SK-N-SH treated with all-trans-retinoic acid at 6 μM for 48 hours (cell line): ENCODE results near the gene SRPK2.

Source experiments
- ATAC-seq: fragments of 200-7000 bp; cut with Tn5 transposase; 3 replicates; pipeline ENCODE4 v1.9.1; 2020; ENCODE audit warnings: mild to moderate bottlenecking, moderate library complexity
- ARNTL ChIP-seq: fragments of 450-650 bp; formaldehyde crosslinking; IDR thresholded peaks from 2 replicates; pipeline ENCODE4 v1.5.0; 2020; ENCODE audit warnings: low read depth, mild to moderate bottlenecking, moderate library complexity, borderline replicate concordance
- BACH2 ChIP-seq: fragments of 250-450 bp; sonication (Bioruptor Pico); IDR thresholded peaks from 2 replicates; pipeline ENCODE4 v1.9.0; 2021; ENCODE audit warnings: mild to moderate bottlenecking, borderline replicate concordance
- CREB5 ChIP-seq: fragments of 250-450 bp; sonication (Bioruptor Pico); IDR thresholded peaks from 2 replicates; pipeline ENCODE4 v1.5.1; 2020; ENCODE audit warnings: low read depth, mild to moderate bottlenecking, moderate library complexity
- CSDC2 ChIP-seq: fragments of 250-450 bp; sonication (Bioruptor Pico); IDR thresholded peaks from 2 replicates; pipeline ENCODE4 v1.5.0; 2020; ENCODE audit warnings: mild to moderate bottlenecking, moderate library complexity
- CSRNP3 ChIP-seq: fragments of 250-450 bp; sonication (Bioruptor Pico); IDR thresholded peaks from 2 replicates; pipeline ENCODE4 v1.5.1; 2021; ENCODE audit warnings: mild to moderate bottlenecking, moderate library complexity
- ESRRG ChIP-seq: fragments of 250-450 bp; sonication (Bioruptor Pico); IDR thresholded peaks from 2 replicates; pipeline ENCODE4 v1.6.1; 2021; ENCODE audit warnings: mild to moderate bottlenecking
- GLIS3 ChIP-seq: fragments of 250-450 bp; sonication (Bioruptor Pico); IDR thresholded peaks from 2 replicates; pipeline ENCODE4 v1.5.0; 2020; ENCODE audit warnings: mild to moderate bottlenecking, moderate library complexity
- ISL1 ChIP-seq: fragments of 250-450 bp; sonication (Bioruptor Pico); IDR thresholded peaks from 2 replicates; pipeline ENCODE4 v2.1.2; 2022; ENCODE audit warnings: mild to moderate bottlenecking, moderate library complexity
- OSR1 ChIP-seq: fragments of 250-450 bp; sonication (Bioruptor Pico); IDR thresholded peaks from 2 replicates; pipeline ENCODE4 v1.8.0; 2022; ENCODE audit warnings: moderate library complexity, mild to moderate bottlenecking, inconsistent platforms
- PPARA ChIP-seq: fragments of 250-450 bp; sonication (Bioruptor Pico); IDR thresholded peaks from 2 replicates; pipeline ENCODE4 v1.5.0; 2020; ENCODE audit warnings: mild to moderate bottlenecking, borderline replicate concordance
- RARB ChIP-seq: fragments of 250-450 bp; sonication (Bioruptor Pico); IDR thresholded peaks from 2 replicates; pipeline ENCODE4 v1.8.0; 2021; ENCODE audit warnings: mild to moderate bottlenecking, moderate library complexity
- SNAI2 ChIP-seq: fragments of 250-450 bp; sonication (Bioruptor Pico); IDR thresholded peaks from 2 replicates; pipeline ENCODE4 v1.5.0; 2020; ENCODE audit warnings: mild to moderate bottlenecking, moderate library complexity
- TCF4 ChIP-seq: fragments of 250-450 bp; sonication (Bioruptor Pico); IDR thresholded peaks from 2 replicates; pipeline ENCODE4 v1.8.0; 2021; ENCODE audit warnings: mild to moderate bottlenecking, moderate library complexity, borderline replicate concordance
- TOX ChIP-seq: fragments of 250-450 bp; sonication (Bioruptor Pico); IDR thresholded peaks from 2 replicates; pipeline ENCODE4 v1.8.0; 2021; ENCODE audit warnings: mild to moderate bottlenecking, moderate library complexity, borderline replicate concordance
- ZC3H10 ChIP-seq: fragments of 250-450 bp; sonication (Bioruptor Pico); IDR thresholded peaks from 2 replicates; pipeline ENCODE4 v1.5.1; 2021; ENCODE audit warnings: mild to moderate bottlenecking, moderate library complexity
- ZFP3 ChIP-seq: fragments of 250-450 bp; sonication (Bioruptor Pico); IDR thresholded peaks from 2 replicates; pipeline ENCODE4 v1.5.0; 2020; ENCODE audit warnings: mild to moderate bottlenecking, moderate library complexity
- ZFP30 ChIP-seq: fragments of 450-650 bp; formaldehyde crosslinking; IDR thresholded peaks from 2 replicates; pipeline ENCODE4 v1.5.0; 2022; ENCODE audit warnings: mild to moderate bottlenecking, moderate library complexity
- ZNF565 ChIP-seq: fragments of 450-650 bp; formaldehyde crosslinking; conservative IDR thresholded peaks from 2 replicates; pipeline ENCODE4 v1.5.0; 2020; ENCODE audit warnings: low read depth, mild to moderate bottlenecking, moderate library complexity
- ZNF70 ChIP-seq: fragments of 450-650 bp; formaldehyde crosslinking; IDR thresholded peaks from 2 replicates; pipeline ENCODE4 v1.5.0; 2020; ENCODE audit warnings: mild to moderate bottlenecking, moderate library complexity
- ZNF8 ChIP-seq: fragments of 450-650 bp; formaldehyde crosslinking; IDR thresholded peaks from 2 replicates; pipeline ENCODE4 v1.5.0; 2020; ENCODE audit warnings: mild to moderate bottlenecking, moderate library complexity
- TF ChIP-seq, protein P1 (sequence below): fragments of 250-450 bp; sonication (Bioruptor Pico); IDR thresholded peaks from 2 replicates; pipeline ENCODE4 v1.5.0; 2020; ENCODE audit warnings: mild to moderate bottlenecking, moderate library complexity
- TF ChIP-seq, protein P2 (sequence below): fragments of 250-450 bp; sonication (Bioruptor Pico); IDR thresholded peaks from 2 replicates; pipeline ENCODE4 v1.8.0; 2020; ENCODE audit warnings: mild to moderate bottlenecking, moderate library complexity, borderline replicate concordance

SRPK2 gene

GRCh38 chr7:105136221-105136620 lies 252.5 kb downstream of the SRPK2 start:
- no peak; the same call in 1 of the 3 replicates for ATAC-seq
- TF ChIP-seq ESRRG: no peak
- TF ChIP-seq, protein P1, sequence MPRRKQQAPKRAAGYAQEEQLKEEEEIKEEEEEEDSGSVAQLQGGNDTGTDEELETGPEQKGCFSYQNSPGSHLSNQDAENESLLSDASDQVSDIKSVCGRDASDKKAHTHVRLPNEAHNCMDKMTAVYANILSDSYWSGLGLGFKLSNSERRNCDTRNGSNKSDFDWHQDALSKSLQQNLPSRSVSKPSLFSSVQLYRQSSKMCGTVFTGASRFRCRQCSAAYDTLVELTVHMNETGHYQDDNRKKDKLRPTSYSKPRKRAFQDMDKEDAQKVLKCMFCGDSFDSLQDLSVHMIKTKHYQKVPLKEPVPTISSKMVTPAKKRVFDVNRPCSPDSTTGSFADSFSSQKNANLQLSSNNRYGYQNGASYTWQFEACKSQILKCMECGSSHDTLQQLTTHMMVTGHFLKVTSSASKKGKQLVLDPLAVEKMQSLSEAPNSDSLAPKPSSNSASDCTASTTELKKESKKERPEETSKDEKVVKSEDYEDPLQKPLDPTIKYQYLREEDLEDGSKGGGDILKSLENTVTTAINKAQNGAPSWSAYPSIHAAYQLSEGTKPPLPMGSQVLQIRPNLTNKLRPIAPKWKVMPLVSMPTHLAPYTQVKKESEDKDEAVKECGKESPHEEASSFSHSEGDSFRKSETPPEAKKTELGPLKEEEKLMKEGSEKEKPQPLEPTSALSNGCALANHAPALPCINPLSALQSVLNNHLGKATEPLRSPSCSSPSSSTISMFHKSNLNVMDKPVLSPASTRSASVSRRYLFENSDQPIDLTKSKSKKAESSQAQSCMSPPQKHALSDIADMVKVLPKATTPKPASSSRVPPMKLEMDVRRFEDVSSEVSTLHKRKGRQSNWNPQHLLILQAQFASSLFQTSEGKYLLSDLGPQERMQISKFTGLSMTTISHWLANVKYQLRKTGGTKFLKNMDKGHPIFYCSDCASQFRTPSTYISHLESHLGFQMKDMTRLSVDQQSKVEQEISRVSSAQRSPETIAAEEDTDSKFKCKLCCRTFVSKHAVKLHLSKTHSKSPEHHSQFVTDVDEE (CRISPR knock-in tag): no peak
- no peak for TF ChIP-seq PPARA (CRISPR knock-in tag)
- no peak for TF ChIP-seq OSR1 (CRISPR knock-in tag)
- TF ChIP-seq ISL1: no peak
- no peak for TF ChIP-seq ZNF565 (CRISPR knock-in tag)
- TF ChIP-seq ZFP30: no peak
- no peak for TF ChIP-seq ZNF70

DNA sequence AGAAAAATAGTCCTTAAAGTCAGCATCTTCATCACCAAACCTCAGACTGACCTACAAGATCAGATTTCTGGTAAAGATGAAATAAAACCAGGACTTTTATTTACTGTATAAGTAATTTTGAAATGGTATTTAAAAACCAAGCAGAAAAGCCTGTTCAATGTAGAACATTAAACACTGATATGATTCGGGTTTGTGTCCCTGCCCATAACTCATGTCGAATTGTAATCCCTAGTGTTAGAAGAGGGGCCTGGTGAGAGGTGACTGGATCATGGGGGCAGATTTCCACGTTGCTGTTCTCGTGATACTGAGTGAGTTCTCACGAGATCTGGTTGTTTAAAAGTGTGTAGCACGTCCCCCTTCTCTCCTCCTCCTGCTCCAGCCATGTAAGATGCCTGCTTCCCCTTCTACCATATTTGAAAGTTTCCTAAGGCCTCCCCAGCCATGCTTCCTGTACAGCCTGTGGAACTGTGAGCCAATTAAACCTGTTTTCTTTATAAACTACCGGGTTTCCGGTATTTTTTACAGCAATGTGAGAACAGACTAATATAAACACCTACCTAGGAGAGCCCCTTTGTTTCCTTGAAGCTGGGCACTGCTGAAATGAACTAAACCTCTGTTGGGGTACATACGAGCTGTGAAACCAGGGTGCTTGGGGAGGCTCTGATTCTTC lies 254.6 kb downstream of the SRPK2 start:
- TF ChIP-seq ARNTL (CRISPR knock-in tag): no peak
- ATAC-seq: no peak

DNA sequence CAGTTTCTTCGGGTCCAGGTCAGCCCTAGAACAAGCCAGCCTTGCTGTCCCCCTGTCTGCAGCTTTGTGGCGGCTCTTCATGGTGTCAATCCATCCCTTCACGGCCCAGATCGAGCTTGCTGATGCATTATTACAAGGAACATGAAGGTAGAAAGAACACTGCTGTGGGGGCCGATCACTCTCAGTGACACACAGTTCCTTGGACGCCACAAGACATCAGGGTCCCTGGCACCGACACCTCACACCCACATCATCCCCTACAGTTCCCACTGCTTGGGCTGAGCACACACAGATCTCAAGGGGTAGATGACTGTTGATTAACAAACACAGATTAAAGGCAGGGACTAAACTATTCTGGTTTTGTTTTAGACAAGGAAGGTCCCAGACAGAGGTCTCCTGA lies 255.4 kb downstream of the SRPK2 start:
- ATAC-seq: no peak
- TF ChIP-seq TCF4 (no peak), BACH2 (CRISPR knock-in tag) (no peak), RARB (no peak), PPARA (CRISPR knock-in tag) (no peak), OSR1 (CRISPR knock-in tag) (no peak), TOX (CRISPR knock-in tag) (no peak), ESRRG (no peak), ZNF565 (CRISPR knock-in tag) (no peak), ISL1 (no peak), ZFP30 (no peak), ZNF70 (no peak), CREB5 (CRISPR knock-in tag) (no peak), CSRNP3 (CRISPR knock-in tag) (no peak), ZC3H10 (CRISPR knock-in tag) (no peak), ZFP3 (CRISPR knock-in tag) (no peak), CSDC2 (no peak)
- TF ChIP-seq, protein P2, sequence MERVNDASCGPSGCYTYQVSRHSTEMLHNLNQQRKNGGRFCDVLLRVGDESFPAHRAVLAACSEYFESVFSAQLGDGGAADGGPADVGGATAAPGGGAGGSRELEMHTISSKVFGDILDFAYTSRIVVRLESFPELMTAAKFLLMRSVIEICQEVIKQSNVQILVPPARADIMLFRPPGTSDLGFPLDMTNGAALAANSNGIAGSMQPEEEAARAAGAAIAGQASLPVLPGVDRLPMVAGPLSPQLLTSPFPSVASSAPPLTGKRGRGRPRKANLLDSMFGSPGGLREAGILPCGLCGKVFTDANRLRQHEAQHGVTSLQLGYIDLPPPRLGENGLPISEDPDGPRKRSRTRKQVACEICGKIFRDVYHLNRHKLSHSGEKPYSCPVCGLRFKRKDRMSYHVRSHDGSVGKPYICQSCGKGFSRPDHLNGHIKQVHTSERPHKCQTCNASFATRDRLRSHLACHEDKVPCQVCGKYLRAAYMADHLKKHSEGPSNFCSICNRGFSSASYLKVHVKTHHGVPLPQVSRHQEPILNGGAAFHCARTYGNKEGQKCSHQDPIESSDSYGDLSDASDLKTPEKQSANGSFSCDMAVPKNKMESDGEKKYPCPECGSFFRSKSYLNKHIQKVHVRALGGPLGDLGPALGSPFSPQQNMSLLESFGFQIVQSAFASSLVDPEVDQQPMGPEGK (CRISPR knock-in tag): no peak
- TF ChIP-seq, all 23 proteins: peak for 0

DNA sequence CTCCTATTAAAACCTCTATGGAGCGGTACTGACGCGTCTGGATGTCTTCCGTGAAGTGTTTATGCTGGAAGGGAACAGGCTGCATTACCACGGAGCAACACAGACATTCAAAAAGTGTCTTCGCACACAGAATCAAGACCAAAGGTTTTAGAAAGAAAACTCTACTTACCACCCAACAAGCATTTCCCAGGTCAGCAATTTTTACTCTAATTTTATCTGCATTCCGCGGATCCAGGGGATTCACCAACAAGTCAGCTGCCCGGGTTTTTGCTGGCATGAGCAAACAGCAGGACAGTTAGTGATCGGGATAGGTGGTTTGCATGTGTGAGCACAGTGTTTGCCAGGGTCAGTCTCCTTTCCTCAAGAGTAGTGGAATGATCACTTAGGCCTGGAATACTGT lies 255.9 kb downstream of the SRPK2 start:
- TF ChIP-seq, protein P2 (CRISPR knock-in tag): no peak
- TF ChIP-seq ZNF565 (CRISPR knock-in tag): no peak
- TF ChIP-seq ZNF70: no peak
- no peak for TF ChIP-seq ISL1
- no peak for TF ChIP-seq ZNF8 (CRISPR knock-in tag)
- no peak for TF ChIP-seq GLIS3
- no peak for TF ChIP-seq ZFP30
- TF ChIP-seq ZFP3 (CRISPR knock-in tag): no peak
- no peak for TF ChIP-seq CSDC2
- no peak for TF ChIP-seq CSRNP3 (CRISPR knock-in tag)
- TF ChIP-seq ZC3H10 (CRISPR knock-in tag): no peak
- no peak for TF ChIP-seq ESRRG
- no peak for TF ChIP-seq CREB5 (CRISPR knock-in tag)
- no peak for TF ChIP-seq SNAI2 (CRISPR knock-in tag)
- no peak for TF ChIP-seq TOX (CRISPR knock-in tag)
- ATAC-seq: no peak
